CD4-positive, alpha-beta T cell treated with Interleukin-17A for 4 hours (primary cell): ENCODE measurements around the gene SKI.
"Not testable (repeated sequence)": the region's sequence is repeated elsewhere in the genome, so short reads cannot be mapped to it uniquely, and the experiment has no call there.

ENCODE experiments used
- DNase-seq: peaks from one replicate; pipeline ENCODE4 v3.0.0-alpha.2; 2020; ENCODE audit warnings: mixed read lengths

The SKI gene

GRCh38 chr1:2313651-2314261 is 85.6 kb downstream of the SKI start:
- DNase-seq = no peak

- DNase-seq = peak; percentile 41
Measured at GRCh38 chr1:2314273-2314802, 86.2 kb downstream of the SKI start.

- DNase-seq = peak; percentile 72
Measured at GRCh38 chr1:2314803-2315673, 86.9 kb downstream of the SKI start.

- no peak for DNase-seq
Measured at GRCh38 chr1:2315674-2316450, 87.7 kb downstream of the SKI start.

- DNase-seq = no peak
Measured at GRCh38 chr1:2316451-2316961, 88.4 kb downstream of the SKI start.

GRCh38 chr1:2317230-2318065 is 89.3 kb downstream of the SKI start:
- no peak for DNase-seq

- DNase-seq = no peak
Measured at GRCh38 chr1:2318314-2319278, 90.5 kb downstream of the SKI start.

GRCh38 chr1:2319291-2319690 is 91.2 kb downstream of the SKI start:
- no peak for DNase-seq

GRCh38 chr1:2320006-2320405 is 91.9 kb downstream of the SKI start:
- DNase-seq = no peak

GRCh38 chr1:2320760-2321667 is 92.9 kb downstream of the SKI start:
- no peak for DNase-seq

GRCh38 chr1:2322065-2322571 is 94.0 kb downstream of the SKI start:
- no peak for DNase-seq

GRCh38 chr1:2322581-2323211 is 94.6 kb downstream of the SKI start:
- no peak for DNase-seq

- no peak for DNase-seq
Measured at GRCh38 chr1:2323451-2323974, 95.4 kb downstream of the SKI start.

- DNase-seq = no peak
Measured at GRCh38 chr1:2324553-2325366, 96.6 kb downstream of the SKI start.

- no peak for DNase-seq
Measured at GRCh38 chr1:2326524-2326923, 98.4 kb downstream of the SKI start.

GRCh38 chr1:2327162-2327561 is 99.0 kb downstream of the SKI start:
- DNase-seq = not testable (repeated sequence)

- DNase-seq = no peak
Measured at GRCh38 chr1:2327841-2328240, 99.7 kb downstream of the SKI start.
